Cardiac fibroblast (primary cell): Measurements from ENCODE around the gene IER5L.

Experiments
- DNase-seq, 2 donors: peaks; one replicate each; pipeline versions ENCODE4 v3.0.0 to v3.0.0-alpha.2; 2010; ENCODE audit warnings: low read depth in 2 of 2
- H3K4me3 ChIP-seq, 2 donors: replicated peaks in 1 of 2; 1 replicate in 1 of 2; 2 replicates in 1 of 2; pipeline ENCODE4 v1.5.1; 2011; ENCODE audit warnings: low read depth in 2 of 2, low read length in 2 of 2, mild to moderate bottlenecking in 2 of 2, moderate library complexity in 1 of 2
- CTCF ChIP-seq: IDR thresholded peaks from one replicate; pipeline ENCODE4 v1.5.1; 2011; ENCODE audit warnings: low read depth, mild to moderate bottlenecking, low read length, inconsistent platforms

IER5L gene

GRCh38 chr9:129211686-129212085, 33.6 kb upstream of the IER5L start:
- no peak overlapping the region for H3K4me3 ChIP-seq
- TF ChIP-seq CTCF = no peak

GRCh38 chr9:129210125-129210524, 32.1 kb upstream of the IER5L start:
- no peak for DNase-seq
- no peak for TF ChIP-seq CTCF
- H3K4me3 ChIP-seq = no peak overlapping the region

More at GRCh38 chr9:129211686-129212085, 33.6 kb upstream of the IER5L start:
- DNase-seq = no peak

- no peak for DNase-seq
Observed at GRCh38 chr9:129209580-129209979, 31.5 kb upstream of the IER5L start.

GRCh38 chr9:129209109-129209508, 31.0 kb upstream of the IER5L start:
- no peak for DNase-seq
- TF ChIP-seq CTCF = no peak
- no peak overlapping the region for H3K4me3 ChIP-seq

More at GRCh38 chr9:129209580-129209979, 31.5 kb upstream of the IER5L start:
- TF ChIP-seq CTCF = no peak
- H3K4me3 ChIP-seq = no peak overlapping the region

GRCh38 chr9:129208207-129209032, 30.4 kb upstream of the IER5L start:
- no peak for TF ChIP-seq CTCF
- no peak for DNase-seq
- no peak overlapping the region for H3K4me3 ChIP-seq

GRCh38 chr9:129206905-129207304, 28.8 kb upstream of the IER5L start:
- no peak overlapping the region for H3K4me3 ChIP-seq
- DNase-seq = no peak
- TF ChIP-seq CTCF = no peak

- H3K4me3 ChIP-seq = no peak overlapping the region
- no peak for DNase-seq
- TF ChIP-seq CTCF = no peak
Observed at GRCh38 chr9:129206401-129206800, 28.3 kb upstream of the IER5L start.
